ENCODE measurements around the gene SH2D1B. TPM values are rescaled to one million over a fixed set of nuclear protein-coding genes. Genes with fewer than 3 reads are reported as not detected.
"Not testable (repeated sequence)": the region's sequence is repeated elsewhere in the genome, so short reads cannot be mapped to it uniquely, and the experiment has no call there.

The SH2D1B gene
- 1 to 10 TPM in 4 of 6 donors, under 1 TPM in 1, not detected in 1; 0.61 to 3.4 (median 1.1) TPM for total RNA-seq

- Histone ChIP-seq H3K36me3 (no peaks in the 10 kb centered on the region), H3K27me3 (no peaks in the 10 kb centered on the region), H3K4me3 (no peak within 1 kb of the TSS), H3K4me1 (no peaks in the 10 kb centered on the region), H3K27ac (no peak within 1 kb of the TSS), H3K9me3 (no peaks in the 10 kb centered on the region)
- no peak for ATAC-seq (ENCODE audit: low FRiP score in 2 of 2)
- DNase-seq = no peak
- TF ChIP-seq POLR2AphosphoS5 (IDR thresholded peaks at IDR 0.05) (no peak), CTCF (IDR thresholded peaks at IDR 0.05) (no peak), EP300 (IDR thresholded peaks at IDR 0.05) (no peak), POLR2A (IDR thresholded peaks at IDR 0.05) (no peak)
- 80 to 89% methylated on average over 3 of the region's 3 CpGs for WGBS, 2 donors
Measured at GRCh38 chr1:162412002-162412401, at the start of gene SH2D1B. SH2D1B (minus strand) TSS chr1:162412136; CDS start chr1:162412016, 120 bp downstream.

DNA sequence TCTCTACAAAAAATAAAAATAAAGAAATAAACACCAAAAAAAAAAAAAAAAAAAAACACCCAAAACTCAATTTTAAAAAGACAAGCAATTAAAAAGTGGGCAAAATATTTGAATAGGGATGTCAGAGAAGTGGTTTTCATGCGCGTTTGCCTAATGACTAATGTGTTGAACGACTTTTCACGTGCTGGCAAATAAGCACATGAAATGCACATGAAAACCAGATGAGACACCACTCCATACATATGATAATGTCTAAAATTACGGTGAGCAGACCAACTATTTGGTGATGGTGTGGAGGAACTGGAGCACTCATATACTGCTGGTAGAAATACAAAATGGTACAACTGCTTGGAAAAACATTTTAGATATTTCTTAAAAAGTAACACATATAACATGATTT, 46.3 kb upstream of the SH2D1B start:
- ATAC-seq (ENCODE audit: low FRiP score in 2 of 2) (no peak), DNase-seq (no peak)
- no peak overlapping the region for H3K4me3 ChIP-seq
- H3K36me3 ChIP-seq = no peaks in the 10 kb centered on the region
- 85 to 86% methylated on average over 5 of the region's 5 CpGs for WGBS, 2 donors
- H3K27me3 ChIP-seq = no peaks in the 10 kb centered on the region
- no peak overlapping the region for H3K27ac ChIP-seq
- TF ChIP-seq CTCF (IDR thresholded peaks at IDR 0.05) = no peak
- TF ChIP-seq EP300 (IDR thresholded peaks at IDR 0.05) = no peak
- no peak for TF ChIP-seq POLR2A (IDR thresholded peaks at IDR 0.05)
- TF ChIP-seq POLR2AphosphoS5 (IDR thresholded peaks at IDR 0.05) = no peak
- no peaks in the 10 kb centered on the region for H3K4me1 ChIP-seq
- no peaks in the 10 kb centered on the region for H3K9me3 ChIP-seq

DNA sequence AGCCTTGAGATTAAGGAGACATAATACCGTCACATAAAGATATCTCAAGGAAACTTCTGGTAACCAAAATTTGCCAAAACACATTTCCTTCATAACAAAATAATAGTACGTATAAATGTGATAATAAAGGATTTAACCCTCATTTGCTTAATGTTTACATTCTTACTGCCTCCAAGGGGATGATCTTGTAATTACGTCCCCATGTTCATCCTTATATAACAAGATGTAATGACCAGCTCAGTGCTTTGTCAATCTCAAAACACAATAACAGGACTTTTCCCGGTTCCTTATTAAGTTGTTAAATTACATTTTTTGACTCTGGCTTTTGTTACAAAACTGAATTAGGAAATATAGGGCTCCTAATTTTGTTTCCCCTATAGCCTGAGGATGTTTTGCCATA, 44.4 kb upstream of the SH2D1B start:
- Histone ChIP-seq H3K27me3 (no peaks in the 10 kb centered on the region), H3K9me3 (no peaks in the 10 kb centered on the region), H3K4me3 (no peak overlapping the region), H3K4me1 (no peaks in the 10 kb centered on the region), H3K27ac (no peak overlapping the region), H3K36me3 (no peaks in the 10 kb centered on the region)
- no peak for ATAC-seq (ENCODE audit: low FRiP score in 2 of 2)
- no peak for TF ChIP-seq EP300 (IDR thresholded peaks at IDR 0.05)
- TF ChIP-seq POLR2A (IDR thresholded peaks at IDR 0.05) = no peak
- TF ChIP-seq POLR2AphosphoS5 (IDR thresholded peaks at IDR 0.05) = no peak
- TF ChIP-seq CTCF (IDR thresholded peaks at IDR 0.05) = no peak
- no peak for DNase-seq
- WGBS, 2 donors = 85 to 95% methylated on average over 4 of the region's 4 CpGs

DNA sequence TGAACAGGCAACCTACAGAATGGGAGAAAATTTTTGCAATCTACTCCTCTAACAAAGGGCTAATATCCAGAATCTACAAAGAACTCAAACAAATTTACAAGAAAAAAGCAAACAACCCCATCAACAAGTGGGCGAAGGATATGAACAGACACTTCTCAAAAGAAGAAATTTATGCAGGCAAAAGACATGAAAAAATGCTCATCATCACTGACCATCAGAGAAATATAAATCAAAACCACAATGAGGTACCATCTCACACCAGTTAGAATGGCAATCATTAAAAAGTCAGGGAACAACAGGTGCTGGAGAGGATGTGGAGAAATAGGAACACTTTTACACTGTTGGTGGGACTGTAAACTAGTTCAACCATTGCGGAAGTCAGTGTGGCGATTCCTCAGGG, 42.4 kb upstream of the SH2D1B start:
- not testable (repeated sequence) for H3K9me3 ChIP-seq; H3K27me3 ChIP-seq; H3K27ac ChIP-seq; H3K4me1 ChIP-seq; ATAC-seq (ENCODE audit: low FRiP score in 2 of 2); H3K4me3 ChIP-seq; H3K36me3 ChIP-seq; DNase-seq
- WGBS, 2 donors = 97 to 100% methylated on average over 1 to 3 of the region's 3 CpGs

GRCh38 chr1:162446946-162447345, 35.0 kb upstream of the SH2D1B start:
- no peaks in the 10 kb centered on the region for H3K9me3 ChIP-seq
- ATAC-seq (ENCODE audit: low FRiP score in 2 of 2) (no peak), DNase-seq (no peak)
- H3K27ac ChIP-seq = no peak overlapping the region
- WGBS, 2 donors = 95 to 96% methylated on average over 2 of the region's 2 CpGs
- no peak for TF ChIP-seq EP300 (IDR thresholded peaks at IDR 0.05)
- no peak for TF ChIP-seq CTCF (IDR thresholded peaks at IDR 0.05)
- H3K4me3 ChIP-seq = no peak overlapping the region
- no peaks in the 10 kb centered on the region for H3K36me3 ChIP-seq
- H3K27me3 ChIP-seq = no peaks in the 10 kb centered on the region
- no peaks in the 10 kb centered on the region for H3K4me1 ChIP-seq

All from upper lobe of left lung (tissue), 6 donors.